ENCODE measurements around the gene WDPCP. TPM values are rescaled to one million over a fixed set of nuclear protein-coding genes. Genes with fewer than 3 reads are reported as not detected.

The WDPCP gene
- polyA plus RNA-seq, 2 of the 4 experiments (the other 2 are of a cell fraction), result 3.0 to 7.6 TPM

GRCh38 chr2:63614983-63615945, 27.0 kb upstream of the WDPCP start:
- Histone ChIP-seq H3K4me1 (0 out of 3 replicates have a peak, but pooled peaks cover 7% of the 10 kb centered on the region), H3K27ac (no peak overlapping the region), H3K4me3 (no peak overlapping the region), H3K9me3 (peaks cover 3% of the 10 kb centered on the region; the same call in 1 of the 3 replicates), H3K4me2 (no peak overlapping the region)
- ATAC-seq (peak in 1 of 2 experiments; percentile 60; a peak in 3 of 6 replicates), FAIRE-seq (no peak), DNase-seq (ENCODE audit: low read depth in 1 of 2, low spot score in 1 of 2) (peak in 1 of 2 experiments; percentile 8)
- TF ChIP-seq HOXB13 (CRISPR knock-in tag; IDR thresholded peaks at IDR 0.05; ENCODE audit: low read depth) (no peak), REST (IDR thresholded peaks at IDR 0.05) (no peak), TP53 (CRISPR knock-in tag; IDR thresholded peaks at IDR 0.05) (no peak), HDAC2 (IDR thresholded peaks at IDR 0.05) (no peak), SREBF2 (IDR thresholded peaks at IDR 0.05) (no peak), CTCF (IDR thresholded peaks at IDR 0.05) (no peak), SMC3 (IDR thresholded peaks at IDR 0.05) (no peak), ESRRA (IDR thresholded peaks at IDR 0.05; ENCODE audit: borderline replicate concordance, low read length) (no peak), HMGXB4 (CRISPR knock-in tag; IDR thresholded peaks at IDR 0.05; ENCODE audit: borderline replicate concordance) (no peak), RAD21 (conservative IDR thresholded peaks at IDR 0.05 in 1 of 2, IDR thresholded peaks at IDR 0.05 in 1 of 2) (no peak), RCOR1 (IDR thresholded peaks at IDR 0.05; ENCODE audit: low read depth, low read length) (no peak)
- WGBS (ENCODE audit: missing lambda C conversion rate), result 56% methylated on average over 9 of the region's 9 CpGs
- ChIA-PET CTCF (no interaction called here), POLR2A (no interaction called here)

- FAIRE-seq, result no peak
- Histone ChIP-seq H3K27ac (no peak overlapping the region), H3K9me3 (no peaks in the 10 kb centered on the region), H3K4me1 (0 out of 3 replicates have a peak, but pooled peaks cover 7% of the 10 kb centered on the region), H3K4me3 (no peak overlapping the region), H3K4me2 (no peak overlapping the region)
- CTCF ChIA-PET, result no interaction called here
- 93% methylated on average over 2 of the region's 2 CpGs for WGBS (ENCODE audit: missing lambda C conversion rate)
- POLR2A ChIA-PET, result no interaction called here
- TF ChIP-seq BHLHE40 (IDR thresholded peaks at IDR 0.05; ENCODE audit: low read depth, low read length), result no peak
- TF ChIP-seq HEYL (CRISPR knock-in tag; IDR thresholded peaks at IDR 0.05), result no peak
- TF ChIP-seq ZSCAN20 (CRISPR knock-in tag; IDR thresholded peaks at IDR 0.05), result no peak
- no peak for TF ChIP-seq USF2 (IDR thresholded peaks at IDR 0.05)
- TF ChIP-seq RFX5 (IDR thresholded peaks at IDR 0.05), result no peak
- peak in 1 of 2 experiments; percentile 54; a peak in 3 of 6 replicates for ATAC-seq
- peak in 1 of 2 experiments; percentile 13 for DNase-seq (ENCODE audit: low read depth in 1 of 2, low spot score in 1 of 2)
Measured at GRCh38 chr2:63614448-63614968, 26.2 kb upstream of the WDPCP start.

Data from A549 (cell line).